SK-N-MC (cell line): Measurements from ENCODE around the gene ZMYND19.

Experiments
- EZH2 ChIP-seq: fragments of 200-600 bp; sonication (generic); IDR thresholded peaks from one replicate; pipeline ENCODE4 v1.6.1; 2017; ENCODE audit warnings: antibody characterized with exemption
- FOXP2 ChIP-seq: optimal IDR thresholded peaks from 2 replicates; pipeline ENCODE3; 2011; ENCODE audit warnings: mild to moderate bottlenecking, moderate library complexity; ENCODE audit not compliant: insufficient read depth; ENCODE audit errors: extremely low read length, control extremely low read depth

DNA sequence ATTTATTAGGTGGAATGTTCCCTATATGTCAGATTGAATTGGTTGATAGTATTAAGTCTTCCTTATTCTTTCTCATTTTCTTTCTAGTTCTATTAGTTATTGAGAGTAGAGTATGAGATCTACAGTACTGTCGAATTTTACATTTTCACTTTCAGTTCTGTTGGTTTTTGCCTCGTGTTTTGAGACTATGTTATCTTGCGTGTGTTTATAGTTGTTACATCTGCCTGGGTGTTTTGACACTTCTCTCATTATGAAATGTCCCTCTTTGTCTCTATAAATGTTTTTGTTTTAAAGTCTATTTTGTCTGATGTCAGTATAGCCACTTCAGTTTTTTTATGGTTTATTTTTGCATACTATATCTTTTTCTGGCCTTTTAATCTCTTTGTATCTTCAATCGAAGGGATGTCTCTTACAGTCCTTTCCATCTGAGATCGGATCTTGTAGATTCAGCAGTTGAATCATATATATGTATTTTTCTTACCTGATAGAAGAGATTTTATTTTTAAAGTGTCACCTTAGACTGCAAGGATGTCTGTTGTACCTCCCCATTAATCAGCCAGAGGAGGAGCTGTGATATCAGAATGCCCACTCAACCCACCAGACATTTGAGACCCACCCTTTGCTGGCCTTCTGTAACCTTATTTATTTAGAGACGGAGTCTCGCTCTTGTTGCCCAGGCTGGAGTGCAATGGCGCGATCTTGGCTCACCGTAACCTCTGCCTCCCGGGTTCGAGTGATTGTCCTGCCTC is 49.2 kb upstream of the ZMYND19 start:
- TF ChIP-seq EZH2 (no peak), FOXP2 (no peak)
